GM21786 (cell line): ENCODE data around the gene CBX8.

Experiments
- ATAC-seq: cut with Tn5 transposase; IDR thresholded peaks from one replicate; pipeline ENCODE4 v1.9.1; 2021; ENCODE audit not compliant: unreplicated experiment

Gene CBX8

DNA sequence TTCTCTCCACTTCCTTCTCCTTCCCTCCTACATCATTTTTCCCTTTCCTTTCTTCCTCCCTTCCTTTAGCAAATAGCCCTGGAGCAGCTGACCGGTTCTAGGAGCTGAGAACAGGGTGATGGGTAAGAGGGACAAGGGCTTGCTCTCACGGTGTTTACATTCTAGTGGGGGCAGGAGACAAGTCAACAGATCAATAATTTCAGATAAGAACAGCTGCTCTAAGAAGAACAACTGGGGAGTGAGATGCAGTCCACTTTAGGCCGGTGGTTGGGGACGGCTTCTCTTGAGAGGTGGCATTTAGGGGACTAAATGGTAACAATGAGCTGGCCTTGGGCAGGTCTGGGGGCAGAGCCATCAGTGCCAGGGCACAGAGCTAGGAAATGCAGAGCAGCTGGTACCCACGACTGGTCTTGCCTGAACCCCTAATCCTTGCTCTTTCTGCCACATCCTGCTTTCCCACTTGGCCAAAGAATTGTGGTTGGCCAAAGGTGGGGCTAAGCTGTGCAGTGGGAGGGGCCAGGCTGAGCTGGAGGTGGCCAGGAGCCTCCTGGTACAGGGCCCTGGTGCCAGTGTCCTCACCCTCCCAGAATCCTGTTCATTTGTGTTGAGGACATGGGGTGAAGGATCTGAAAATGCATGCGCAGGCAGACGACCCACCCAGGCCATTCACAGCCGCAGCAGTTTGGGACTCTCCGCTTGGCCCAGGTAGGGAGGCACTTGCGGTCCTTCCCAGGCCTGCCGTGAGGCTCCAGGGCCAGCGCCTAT is 24.6 kb upstream of the CBX8 start:
- no peak for ATAC-seq

DNA sequence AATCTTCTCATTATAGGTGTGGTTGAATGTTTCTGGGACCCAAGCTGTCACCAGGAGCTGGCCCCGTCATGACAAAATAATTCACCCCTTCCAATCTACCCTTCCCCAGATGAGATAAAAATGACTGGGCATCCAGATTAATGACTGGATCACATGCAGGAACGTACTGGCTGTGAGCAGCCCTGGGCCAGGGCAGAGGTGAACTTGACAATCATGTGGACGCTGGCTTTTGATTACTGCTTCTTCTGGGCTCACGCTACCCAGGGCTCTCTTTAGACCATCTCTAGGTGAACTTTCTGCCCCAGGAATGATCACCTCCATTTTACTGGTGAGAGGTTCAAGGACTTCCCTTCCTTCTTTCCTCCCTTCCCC is 24.1 kb upstream of the CBX8 start:
- no peak for ATAC-seq

DNA sequence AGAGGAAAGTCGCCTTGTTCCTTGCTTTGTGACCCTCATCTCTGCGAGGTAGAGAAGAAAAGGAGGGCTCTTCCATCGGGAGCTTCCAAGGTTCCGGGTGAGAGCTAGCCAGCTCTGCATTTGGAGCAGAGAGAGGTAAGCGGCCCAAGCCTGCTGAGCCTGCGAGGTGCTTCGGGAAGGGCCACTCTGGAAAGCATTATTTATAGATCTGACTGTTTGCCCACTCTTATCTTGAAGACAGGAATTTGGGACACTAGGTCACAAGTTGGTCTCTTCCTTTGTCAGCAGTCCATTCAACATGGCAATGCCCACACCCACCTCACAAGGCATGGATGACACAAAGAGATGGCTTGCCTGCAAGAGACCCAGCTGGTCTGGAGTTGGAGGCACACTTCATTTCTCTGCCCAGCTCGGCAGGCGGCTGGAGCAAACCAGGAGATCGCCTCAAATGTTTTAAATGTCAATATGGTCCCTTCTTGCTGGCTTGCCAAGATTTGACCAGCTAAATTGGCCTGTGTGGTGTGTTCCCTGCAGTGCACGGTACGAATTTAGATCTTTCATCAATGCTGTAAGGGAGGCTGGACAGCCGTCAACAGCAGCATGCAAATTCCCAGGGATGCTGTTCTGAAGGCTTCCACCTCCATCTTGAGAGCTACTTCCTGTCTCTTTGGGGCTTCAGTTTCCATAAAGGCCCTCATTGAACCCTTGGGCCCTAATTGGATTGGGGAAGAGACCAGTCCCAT is 22.8 kb upstream of the CBX8 start:
- ATAC-seq = no peak

- no peak for ATAC-seq
Observed at GRCh38 chr17:79819085-79819484, 22.2 kb upstream of the CBX8 start.

DNA sequence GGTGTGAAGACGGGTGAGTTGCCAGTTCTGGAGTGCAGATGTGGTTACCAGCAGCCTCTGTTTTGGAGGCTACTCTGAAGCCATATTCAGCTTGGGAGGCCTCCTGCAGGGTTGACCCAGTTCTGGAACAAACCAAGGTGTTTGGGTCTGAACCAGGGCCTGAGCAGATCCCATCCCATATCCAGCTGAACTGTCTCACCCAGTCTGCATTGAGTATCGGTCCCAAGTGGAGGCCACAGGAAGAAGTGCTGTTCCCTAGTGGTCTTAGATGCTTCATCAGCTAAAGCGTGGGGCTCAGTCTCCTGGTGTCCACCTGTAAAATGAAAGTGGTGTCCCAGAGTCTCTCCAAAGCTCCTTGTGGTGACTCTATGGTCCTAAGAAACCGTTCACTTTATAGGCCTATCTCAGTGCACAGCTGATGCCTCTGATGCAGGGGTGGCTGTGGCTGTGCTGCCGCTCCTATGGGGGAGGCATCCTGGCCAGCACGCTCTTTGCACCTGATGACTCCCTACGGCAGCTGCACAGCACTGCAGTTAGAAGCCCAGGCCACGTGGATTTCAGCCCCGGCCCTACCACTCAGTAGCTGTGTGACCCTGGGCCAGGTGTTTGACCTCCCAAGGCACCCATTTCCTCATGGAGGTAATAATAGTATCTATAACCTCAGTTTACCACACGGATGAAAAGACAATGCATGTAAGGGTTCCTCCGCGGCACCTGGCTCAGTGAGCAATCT is 21.3 kb upstream of the CBX8 start:
- ATAC-seq = no peak

- ATAC-seq = no peak
Observed at GRCh38 chr17:79815836-79816461, 19.1 kb upstream of the CBX8 start.

GRCh38 chr17:79814974-79815835 is 18.3 kb upstream of the CBX8 start:
- no peak for ATAC-seq

GRCh38 chr17:79814127-79814973 is 17.5 kb upstream of the CBX8 start:
- ATAC-seq = no peak

- no peak for ATAC-seq
Observed at GRCh38 chr17:79813297-79814126, 16.6 kb upstream of the CBX8 start.

DNA sequence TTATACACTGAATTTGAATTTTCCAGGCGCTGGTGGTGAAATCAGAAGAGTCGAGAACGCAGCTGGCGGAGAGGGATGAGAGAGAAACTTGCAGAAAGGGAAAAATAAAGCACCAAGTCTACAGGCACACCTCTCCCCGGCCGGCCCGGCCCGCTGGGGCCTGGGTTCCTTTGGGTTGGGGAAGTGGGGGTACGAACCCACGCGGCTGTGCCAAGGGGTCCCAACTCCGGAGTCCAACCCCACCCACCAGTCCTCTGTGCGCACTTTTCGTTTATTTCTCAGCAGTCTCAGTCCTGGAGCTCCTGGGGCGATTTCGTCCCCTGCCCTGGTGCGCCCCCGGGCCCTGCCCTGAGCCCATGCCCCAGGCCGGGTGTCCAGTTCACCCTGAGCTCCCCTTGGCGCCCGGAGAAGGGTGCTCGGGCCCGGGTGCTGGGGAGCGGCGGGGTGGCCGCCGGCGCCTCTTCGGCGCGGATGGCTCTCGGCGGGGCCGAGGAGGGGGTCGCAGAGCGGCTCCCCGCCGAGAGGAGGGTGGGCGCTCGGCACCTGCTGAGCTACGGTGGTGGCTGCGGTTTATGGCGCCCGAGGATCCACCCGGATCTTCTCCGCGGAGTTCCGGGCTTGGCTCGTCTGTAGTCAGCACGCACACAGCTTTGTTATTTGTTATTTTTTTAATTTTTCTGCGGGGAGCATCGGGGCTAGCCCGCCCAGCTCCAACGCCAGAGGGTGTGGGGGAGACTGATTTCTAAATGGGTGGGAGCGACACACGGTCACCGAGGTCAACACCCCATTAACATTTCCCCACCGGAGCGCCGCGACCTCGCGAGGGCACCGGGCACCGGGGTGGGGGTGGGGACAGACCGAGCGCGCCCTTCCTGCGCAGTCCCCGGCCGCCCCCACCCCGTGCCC is 15.7 kb upstream of the CBX8 start:
- no peak for ATAC-seq

GRCh38 chr17:79811868-79812352 is 15.0 kb upstream of the CBX8 start:
- no peak for ATAC-seq

- no peak for ATAC-seq
Observed at GRCh38 chr17:79811011-79811867, 14.4 kb upstream of the CBX8 start.

DNA sequence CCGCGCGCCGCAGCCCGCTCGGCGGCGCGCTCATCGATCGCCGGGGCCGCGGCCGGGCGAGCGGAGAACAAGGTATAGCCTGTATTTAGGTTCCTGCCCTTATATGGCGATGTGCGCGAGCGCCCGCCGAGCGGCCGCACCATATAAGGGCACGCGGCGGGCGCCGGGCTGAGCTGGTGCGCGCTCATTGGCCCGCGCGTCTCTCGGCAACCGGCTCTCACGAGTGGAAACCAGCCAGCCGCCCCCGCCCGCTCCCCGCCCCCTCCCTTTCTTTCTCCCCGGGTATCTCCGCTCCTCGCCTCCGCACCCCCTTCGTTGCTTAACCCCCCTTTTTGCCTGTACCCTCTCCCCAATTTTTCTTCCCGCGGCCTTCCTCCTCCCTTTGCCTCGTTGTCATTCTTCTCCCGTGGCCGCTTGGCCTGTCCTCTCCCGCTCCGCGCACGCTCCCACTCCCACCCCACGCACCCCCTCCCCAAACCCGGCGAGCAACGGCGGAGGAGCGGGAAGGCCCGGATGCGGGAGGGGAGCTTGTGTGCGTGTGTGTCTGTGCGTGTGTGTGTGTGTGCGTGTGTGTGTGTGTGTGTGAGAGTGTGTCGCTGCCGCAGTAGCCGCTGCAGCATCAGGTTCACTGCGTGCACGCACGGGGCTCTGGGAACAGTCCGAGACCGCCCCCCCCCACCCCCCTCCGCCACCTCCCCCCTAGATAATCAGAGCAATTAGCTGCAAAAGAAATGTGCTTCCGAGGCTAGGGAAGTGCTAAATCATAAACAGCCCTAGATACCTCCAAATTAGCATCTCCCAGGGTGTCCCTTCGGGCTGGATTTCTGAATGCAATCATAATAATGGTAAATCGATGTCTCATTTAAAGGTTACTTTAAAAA is 13.5 kb upstream of the CBX8 start:
- peak; percentile 63 for ATAC-seq

DNA sequence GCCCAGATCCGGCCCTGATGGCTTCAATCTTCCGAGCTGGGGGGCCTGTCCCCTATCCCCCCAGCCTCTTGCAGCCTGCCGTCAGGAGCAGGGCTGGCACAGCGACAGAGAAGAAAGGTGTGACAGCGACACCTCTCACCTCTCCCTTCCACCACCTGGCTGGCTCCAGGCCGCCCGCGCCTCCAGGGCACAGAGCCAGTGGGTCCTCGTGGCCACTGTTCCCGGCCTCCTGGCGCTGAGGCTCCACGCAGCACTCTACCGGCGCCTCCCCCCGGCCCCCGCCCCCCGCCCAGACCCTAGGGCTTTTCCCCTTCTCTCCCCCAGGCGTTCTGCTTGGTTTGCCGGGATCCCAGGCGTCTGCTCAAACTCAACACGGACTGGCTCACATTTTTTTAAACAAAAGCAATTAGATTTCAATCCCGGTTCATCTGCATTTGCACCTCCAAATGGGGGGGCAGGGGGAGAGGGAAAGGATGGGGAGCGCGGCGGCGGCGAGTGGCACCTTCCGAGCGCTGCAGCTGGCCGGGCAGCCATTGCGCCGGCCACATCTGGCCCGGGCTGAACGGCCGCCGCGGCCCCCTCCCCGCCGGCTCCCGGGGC is 12.8 kb upstream of the CBX8 start:
- no peak for ATAC-seq
